IMR-90 (cell line): Measurements from ENCODE around the gene PPAN.

Experiments used
- CEBPB ChIP-seq: IDR thresholded peaks from 2 replicates; pipeline ENCODE4 v1.6.1; 2012; ENCODE audit warnings: low read depth, low read length, improper control_type of control experiment
- CTCF ChIP-seq: conservative IDR thresholded peaks from 2 replicates; pipeline ENCODE4 v1.5.1; 2012; ENCODE audit warnings: mild to moderate bottlenecking, low read depth, low read length, improper control_type of control experiment
- FOS ChIP-seq: fragments of 150-350 bp; IDR thresholded peaks from 2 replicates; pipeline ENCODE4 v1.6.1; 2016; ENCODE audit warnings: low read depth, low read length
- MAFK ChIP-seq: IDR thresholded peaks from 2 replicates; pipeline ENCODE4 v1.6.1; 2012; ENCODE audit warnings: low read depth, low read length, improper control_type of control experiment
- MAZ ChIP-seq: IDR thresholded peaks from 2 replicates; pipeline ENCODE4 v1.6.1; 2012; ENCODE audit warnings: low read depth, mild to moderate bottlenecking, low read length, improper control_type of control experiment, moderate library complexity, borderline replicate concordance
- POLR2A ChIP-seq: IDR thresholded peaks from 2 replicates; pipeline ENCODE4 v1.6.1; 2012; ENCODE audit warnings: mild to moderate bottlenecking, low read depth, low read length
- TF ChIP-seq, protein P1 (sequence below): fragments of 150-350 bp; IDR thresholded peaks from 2 replicates; pipeline ENCODE4 v1.6.1; 2017; ENCODE audit warnings: mild to moderate bottlenecking, antibody characterized with exemption, low read length, low read depth
- TF ChIP-seq, protein P2 (sequence below): fragments of 150-350 bp; IDR thresholded peaks from 2 replicates; pipeline ENCODE4 v1.6.1; 2016; ENCODE audit warnings: low read depth, mild to moderate bottlenecking, low read length, moderate library complexity, borderline replicate concordance

DNA sequence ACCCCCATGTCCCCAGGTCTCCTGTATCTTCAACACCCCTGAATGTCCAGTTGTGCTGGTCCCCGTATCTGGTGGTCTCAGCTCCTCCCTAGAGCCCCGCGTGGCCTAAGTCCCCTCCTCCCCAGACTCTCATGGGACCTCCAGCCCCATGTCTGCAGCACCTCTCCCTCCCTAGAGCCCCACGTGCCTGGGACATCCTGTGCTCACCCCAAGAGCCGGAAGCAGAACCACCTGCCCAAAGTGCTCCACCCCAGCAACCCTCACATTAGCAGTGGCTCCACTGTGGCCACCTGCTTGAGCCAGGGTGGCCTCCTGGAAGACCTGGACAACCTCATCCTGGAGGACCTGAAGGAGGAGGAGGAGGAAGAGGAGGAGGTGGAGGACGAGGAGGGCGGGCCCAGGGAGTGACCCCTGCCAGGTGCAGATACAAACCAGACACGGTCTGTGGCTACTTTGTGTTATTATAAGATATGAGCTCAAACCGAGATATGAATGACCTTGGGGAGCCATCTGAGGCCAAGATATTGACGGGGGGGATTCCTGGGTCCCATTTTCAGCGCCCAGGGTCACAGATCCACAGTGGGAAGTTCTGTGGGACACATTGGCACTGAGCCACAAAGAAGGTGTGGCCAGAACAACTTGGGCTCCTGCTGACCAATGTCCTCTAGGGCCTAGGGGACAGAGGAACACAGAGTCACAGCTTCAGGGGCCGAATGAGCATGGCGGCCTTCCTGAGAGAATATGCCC lies 14.1 kb upstream of the PPAN start:
- no peak for TF ChIP-seq MAZ
- TF ChIP-seq POLR2A = no peak
- no peak for TF ChIP-seq CTCF
- TF ChIP-seq FOS = no peak
- TF ChIP-seq, protein P1, sequence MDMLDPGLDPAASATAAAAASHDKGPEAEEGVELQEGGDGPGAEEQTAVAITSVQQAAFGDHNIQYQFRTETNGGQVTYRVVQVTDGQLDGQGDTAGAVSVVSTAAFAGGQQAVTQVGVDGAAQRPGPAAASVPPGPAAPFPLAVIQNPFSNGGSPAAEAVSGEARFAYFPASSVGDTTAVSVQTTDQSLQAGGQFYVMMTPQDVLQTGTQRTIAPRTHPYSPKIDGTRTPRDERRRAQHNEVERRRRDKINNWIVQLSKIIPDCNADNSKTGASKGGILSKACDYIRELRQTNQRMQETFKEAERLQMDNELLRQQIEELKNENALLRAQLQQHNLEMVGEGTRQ = no peak
- no peak for TF ChIP-seq CEBPB
- no peak for TF ChIP-seq MAFK
- TF ChIP-seq, protein P2, sequence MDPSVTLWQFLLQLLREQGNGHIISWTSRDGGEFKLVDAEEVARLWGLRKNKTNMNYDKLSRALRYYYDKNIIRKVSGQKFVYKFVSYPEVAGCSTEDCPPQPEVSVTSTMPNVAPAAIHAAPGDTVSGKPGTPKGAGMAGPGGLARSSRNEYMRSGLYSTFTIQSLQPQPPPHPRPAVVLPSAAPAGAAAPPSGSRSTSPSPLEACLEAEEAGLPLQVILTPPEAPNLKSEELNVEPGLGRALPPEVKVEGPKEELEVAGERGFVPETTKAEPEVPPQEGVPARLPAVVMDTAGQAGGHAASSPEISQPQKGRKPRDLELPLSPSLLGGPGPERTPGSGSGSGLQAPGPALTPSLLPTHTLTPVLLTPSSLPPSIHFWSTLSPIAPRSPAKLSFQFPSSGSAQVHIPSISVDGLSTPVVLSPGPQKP = no peak
